Activated CD8-positive, alpha-beta memory T cell treated with anti-CD3 and anti-CD28 coated beads, Interleukin-2, amount 50 U/mL, for 1 hour (primary cell): ENCODE results near the gene KRT2.

Source experiments
- DNase-seq: peaks from one replicate; pipeline ENCODE4 v3.0.0-alpha.2; 2020; ENCODE audit errors: extremely low read depth

Gene KRT2

GRCh38 chr12:52616680-52617402, 35.2 kb downstream of the KRT2 start:
- DNase-seq: no peak

- DNase-seq: no peak
Observed at GRCh38 chr12:52615912-52616311, 36.1 kb downstream of the KRT2 start.

GRCh38 chr12:52615208-52615868, 36.7 kb downstream of the KRT2 start:
- DNase-seq: no peak

- no peak for DNase-seq
Observed at GRCh38 chr12:52614381-52615207, 37.4 kb downstream of the KRT2 start.

GRCh38 chr12:52613384-52614030, 38.5 kb downstream of the KRT2 start:
- DNase-seq: no peak

- no peak for DNase-seq
Observed at GRCh38 chr12:52612431-52613383, 39.3 kb downstream of the KRT2 start.

- DNase-seq: no peak
Observed at GRCh38 chr12:52611080-52611468, 40.9 kb downstream of the KRT2 start.

GRCh38 chr12:52608826-52609630, 43.0 kb downstream of the KRT2 start:
- no peak for DNase-seq

- no peak for DNase-seq
Observed at GRCh38 chr12:52608161-52608560, 43.9 kb downstream of the KRT2 start.

GRCh38 chr12:52607314-52607713, 44.7 kb downstream of the KRT2 start:
- no peak for DNase-seq

GRCh38 chr12:52606581-52607218, 45.3 kb downstream of the KRT2 start:
- DNase-seq: no peak

- no peak for DNase-seq
Observed at GRCh38 chr12:52606096-52606495, 45.9 kb downstream of the KRT2 start.

- no peak for DNase-seq
Observed at GRCh38 chr12:52605542-52605941, 46.5 kb downstream of the KRT2 start.

GRCh38 chr12:52604859-52605258, 47.2 kb downstream of the KRT2 start:
- no peak for DNase-seq

- peak; percentile 49 for DNase-seq
Observed at GRCh38 chr12:52603314-52603713, 48.7 kb downstream of the KRT2 start.

GRCh38 chr12:52602552-52602951, 49.5 kb downstream of the KRT2 start:
- no peak for DNase-seq

- DNase-seq: no peak
Observed at GRCh38 chr12:52601671-52602070, 50.3 kb downstream of the KRT2 start.

- no peak for DNase-seq
Observed at GRCh38 chr12:52600941-52601481, 51.0 kb downstream of the KRT2 start, which contains the start of gene KRT72. TSS of gene KRT72 (minus strand) at chr12:52601463. CDS start at chr12:52601452, 11 bp downstream.

- DNase-seq: no peak
Observed at GRCh38 chr12:52600475-52600874, 51.5 kb downstream of the KRT2 start.
